Bronchial epithelial cell (primary cell): ENCODE data around the gene AUTS2. TPM values are rescaled to one million over a fixed set of nuclear protein-coding genes. Genes with fewer than 3 reads are reported as not detected.
A peak's percentile ranks its signal among the peaks of the same experiment; 100 is the strongest.

Source experiments
- DNase-seq: peaks from one replicate; pipeline ENCODE4 v3.0.0-alpha.2; 2010; ENCODE audit warnings: low read depth
- FAIRE-seq: peaks from 2 replicates; lab custom pipeline; 2011; peaks lifted over from hg19 to GRCh38; lab: Jason Lieb, UNC
- H3K27me3 ChIP-seq: 2 replicates; pipeline ENCODE4 v1.5.1; 2011; ENCODE audit warnings: low read length; ENCODE audit not compliant: control insufficient read depth, insufficient read depth
- H3K36me3 ChIP-seq: 2 replicates; pipeline ENCODE4 v1.5.1; 2011; ENCODE audit warnings: low read length; ENCODE audit not compliant: control insufficient read depth, insufficient read depth
- H3K4me3 ChIP-seq: 2 replicates; pipeline ENCODE4 v1.5.1; 2011; ENCODE audit warnings: mild to moderate bottlenecking, low read depth, low read length, control low read depth
- total RNA-seq: library from RNA; depleted of rRNA; stranded (reverse); fragments of >200 nt; gene quantifications from 2 replicates; pipeline ENCODE4 v1.2.1, GENCODE V29; 2014
- TF ChIP-seq, protein P1 (sequence below): IDR thresholded peaks from 2 replicates; pipeline ENCODE4 v1.5.1; 2011; ENCODE audit warnings: mild to moderate bottlenecking, moderate library complexity, low read length, control low read depth, inconsistent platforms; ENCODE audit not compliant: insufficient read depth, severe bottlenecking

The AUTS2 gene
- total RNA-seq: 9.5 and 11.8 TPM in 2 replicates

DNA sequence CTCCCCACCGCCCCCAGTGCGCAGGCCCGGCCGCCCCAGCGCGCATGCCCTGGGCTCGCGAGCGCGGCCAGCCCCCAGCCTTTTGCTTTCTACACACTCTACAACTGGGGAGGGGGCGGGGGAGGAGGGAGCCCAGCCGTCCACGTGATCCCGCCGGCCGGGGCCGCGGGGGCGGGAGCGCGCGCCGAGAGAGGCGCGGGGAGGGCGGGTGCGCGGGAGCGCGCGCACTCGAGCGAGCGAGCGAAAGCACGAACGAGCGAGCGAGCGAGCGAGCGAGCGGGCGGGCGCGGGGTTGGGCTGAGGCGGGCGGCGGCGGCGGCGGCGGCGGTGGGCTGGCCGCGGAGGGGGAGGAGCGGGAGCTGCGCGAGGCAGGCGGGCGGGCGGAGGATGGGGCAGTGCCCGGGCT, at the start of gene AUTS2:
AUTS2 (plus strand) TSS at position 395 of the 406 bp plus-strand sequence. CDS start 1,179 bp downstream, outside the sequence.
- peaks cover 18% of the 10 kb centered on the region for H3K27me3 ChIP-seq
- TF ChIP-seq, protein P1, sequence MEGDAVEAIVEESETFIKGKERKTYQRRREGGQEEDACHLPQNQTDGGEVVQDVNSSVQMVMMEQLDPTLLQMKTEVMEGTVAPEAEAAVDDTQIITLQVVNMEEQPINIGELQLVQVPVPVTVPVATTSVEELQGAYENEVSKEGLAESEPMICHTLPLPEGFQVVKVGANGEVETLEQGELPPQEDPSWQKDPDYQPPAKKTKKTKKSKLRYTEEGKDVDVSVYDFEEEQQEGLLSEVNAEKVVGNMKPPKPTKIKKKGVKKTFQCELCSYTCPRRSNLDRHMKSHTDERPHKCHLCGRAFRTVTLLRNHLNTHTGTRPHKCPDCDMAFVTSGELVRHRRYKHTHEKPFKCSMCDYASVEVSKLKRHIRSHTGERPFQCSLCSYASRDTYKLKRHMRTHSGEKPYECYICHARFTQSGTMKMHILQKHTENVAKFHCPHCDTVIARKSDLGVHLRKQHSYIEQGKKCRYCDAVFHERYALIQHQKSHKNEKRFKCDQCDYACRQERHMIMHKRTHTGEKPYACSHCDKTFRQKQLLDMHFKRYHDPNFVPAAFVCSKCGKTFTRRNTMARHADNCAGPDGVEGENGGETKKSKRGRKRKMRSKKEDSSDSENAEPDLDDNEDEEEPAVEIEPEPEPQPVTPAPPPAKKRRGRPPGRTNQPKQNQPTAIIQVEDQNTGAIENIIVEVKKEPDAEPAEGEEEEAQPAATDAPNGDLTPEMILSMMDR: no peak
- H3K4me3 ChIP-seq: peak within 1 kb of the TSS; percentile 38
- no peaks in the 10 kb centered on the region for H3K36me3 ChIP-seq
- no peak for FAIRE-seq
- DNase-seq: no peak

DNA sequence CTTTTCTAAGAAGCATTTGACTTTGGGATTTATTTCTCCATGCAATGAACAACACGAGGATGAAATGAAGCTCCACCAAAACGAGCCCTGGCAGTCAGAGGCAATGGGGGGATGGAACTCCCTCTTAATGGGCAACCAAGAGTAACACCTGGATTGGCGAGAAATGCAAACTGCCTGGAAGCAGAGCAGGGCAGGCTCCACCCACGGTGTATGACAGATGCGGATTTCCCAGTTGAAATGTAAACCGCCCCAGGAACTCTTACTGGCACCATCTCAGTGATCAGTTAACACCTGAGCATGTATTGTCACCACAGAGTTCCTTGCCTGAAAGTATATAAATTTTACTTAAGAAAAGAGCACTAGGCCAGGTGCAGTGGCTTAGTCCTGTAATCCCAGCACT, 47.3 kb upstream of the AUTS2 start:
- TF ChIP-seq, protein P1: no peak
- no peak for FAIRE-seq

DNA sequence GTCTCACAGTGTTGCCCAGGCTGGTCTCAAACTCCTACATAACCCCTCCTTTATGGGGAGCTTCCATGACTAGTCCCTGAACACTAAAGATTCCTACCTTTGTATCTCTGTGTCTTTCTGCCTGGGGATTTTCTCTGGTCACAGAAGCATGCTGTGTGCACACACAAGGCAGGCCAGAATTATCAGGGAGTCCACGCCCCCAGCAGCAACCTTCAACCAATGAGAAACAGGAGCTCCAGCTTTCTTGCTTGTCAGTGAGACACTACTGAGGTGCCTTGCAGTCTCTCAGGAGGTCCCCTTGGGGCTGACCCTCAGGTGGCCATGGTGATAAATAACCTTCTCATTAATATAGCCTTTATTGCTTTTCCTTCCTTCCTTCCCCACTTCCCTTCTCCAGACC, 45.1 kb upstream of the AUTS2 start:
- TF ChIP-seq, protein P1: no peak
- no peak overlapping the region for H3K4me3 ChIP-seq
- DNase-seq: no peak
- no peak for FAIRE-seq
- H3K27me3 ChIP-seq: no peaks in the 10 kb centered on the region
- H3K36me3 ChIP-seq: no peaks in the 10 kb centered on the region

More for the DNA sequence above, 47.3 kb upstream of the AUTS2 start:
- H3K4me3 ChIP-seq: no peak overlapping the region
- no peak for DNase-seq
- H3K27me3 ChIP-seq: no peaks in the 10 kb centered on the region
- no peaks in the 10 kb centered on the region for H3K36me3 ChIP-seq

DNA sequence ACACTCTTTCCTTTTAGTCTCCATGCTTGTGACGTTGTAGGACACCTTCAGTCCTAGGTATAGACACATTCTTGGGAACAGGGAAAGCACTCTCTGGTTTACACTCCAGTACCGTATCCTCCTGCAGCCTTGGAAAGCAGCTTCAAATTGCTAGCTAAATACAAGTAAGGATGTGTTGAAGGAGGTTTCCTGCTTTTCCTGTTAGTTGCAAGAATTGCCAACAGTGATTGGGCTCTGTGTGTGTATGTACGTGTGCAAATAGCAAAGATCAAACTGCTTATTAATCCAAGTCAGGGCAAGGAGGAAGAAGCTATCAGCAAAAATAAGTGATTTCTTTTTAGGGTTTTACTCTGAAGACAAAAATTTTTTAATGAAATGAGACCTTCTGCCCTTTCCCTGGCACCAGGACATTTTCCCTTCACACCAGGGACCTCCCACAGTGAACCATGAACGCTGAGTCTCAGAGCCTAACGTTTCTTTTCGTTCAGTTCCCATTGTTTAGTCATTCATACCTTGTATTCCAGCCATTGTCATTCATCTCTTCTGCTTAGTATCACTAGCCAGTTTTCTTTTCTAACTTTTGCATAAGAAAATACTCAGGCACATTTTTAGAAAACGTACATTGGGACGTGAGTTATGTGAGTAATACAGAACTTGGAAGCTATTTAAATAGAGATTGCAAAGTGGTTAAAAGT, 36.9 kb upstream of the AUTS2 start:
- FAIRE-seq (no peak), DNase-seq (no peak)
- H3K4me3 ChIP-seq: no peak overlapping the region
- TF ChIP-seq, protein P1: no peak
- H3K27me3 ChIP-seq: no peaks in the 10 kb centered on the region
- no peaks in the 10 kb centered on the region for H3K36me3 ChIP-seq

DNA sequence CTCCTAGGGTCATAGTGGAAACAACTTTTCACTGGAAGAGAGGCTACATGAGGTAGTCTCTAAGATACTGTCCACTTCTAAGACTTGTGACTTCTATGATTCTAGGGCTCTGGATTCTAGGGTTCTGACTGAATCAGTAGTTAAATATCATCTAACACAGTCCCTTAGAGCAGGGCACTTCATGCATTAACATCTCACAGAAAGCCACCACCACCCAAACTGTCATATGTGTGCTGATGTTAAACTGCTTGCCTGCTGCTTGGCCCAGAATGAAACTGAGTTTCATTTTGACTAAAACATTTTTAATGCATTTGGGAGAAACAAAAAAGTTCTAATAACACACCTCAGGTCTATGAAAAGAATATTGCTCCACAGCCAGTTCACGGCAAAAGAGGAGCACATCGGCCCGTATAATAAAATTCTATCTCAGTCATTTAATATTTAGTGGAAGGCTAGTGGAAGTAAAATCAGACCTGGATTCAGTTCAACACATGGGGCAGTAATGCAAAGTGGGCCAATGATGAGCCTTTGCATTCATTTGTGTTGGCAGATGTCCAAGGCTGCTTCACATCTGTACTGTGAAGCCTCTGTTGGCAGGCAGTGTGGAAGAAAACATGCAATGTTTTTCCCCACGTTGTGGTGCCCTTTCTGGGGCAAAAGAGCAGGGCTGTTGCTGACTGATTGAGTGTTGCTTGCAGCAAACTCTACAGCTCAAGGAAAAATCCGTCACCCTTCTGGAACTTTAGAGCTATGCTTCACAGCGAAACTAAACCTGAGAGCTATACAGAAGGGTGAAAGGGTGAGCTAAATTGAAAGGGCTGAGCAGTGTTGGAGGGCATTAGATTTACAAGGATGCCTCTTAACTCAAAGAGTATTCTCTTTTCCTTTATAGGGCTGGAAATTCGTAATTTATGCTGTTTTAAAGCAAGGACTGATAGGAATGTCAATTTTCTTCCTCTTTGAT, 33.5 kb upstream of the AUTS2 start:
- H3K27me3 ChIP-seq: no peaks in the 10 kb centered on the region
- no peak for DNase-seq
- FAIRE-seq: no peak

More for the DNA sequence above, 33.5 kb upstream of the AUTS2 start:
- Histone ChIP-seq H3K4me3 (no peak overlapping the region), H3K36me3 (no peaks in the 10 kb centered on the region)
- TF ChIP-seq, protein P1: no peak
